Trophoblast cell (in vitro differentiated cells and primary cell): ENCODE measurements around the gene DHRS7.

Experiments
- DNase-seq, 2 donors: peaks; one replicate each; pipeline ENCODE4 v3.0.0-alpha.2; 2016
- H2AFZ ChIP-seq: 2 replicates; pipeline ENCODE4 v1.6.1; 2013; ENCODE audit warnings: low read length, moderate library complexity, mild to moderate bottlenecking; ENCODE audit not compliant: insufficient read depth, poor library complexity
- H2AK5ac ChIP-seq: 2 replicates; pipeline ENCODE4 v1.6.1; 2013; ENCODE audit warnings: mild to moderate bottlenecking, low read length
- H2BK120ac ChIP-seq: 2 replicates; pipeline ENCODE4 v1.6.1; 2013; ENCODE audit warnings: low read length, mild to moderate bottlenecking, moderate library complexity; ENCODE audit not compliant: insufficient read depth, poor library complexity
- H2BK12ac ChIP-seq: 2 replicates; pipeline ENCODE4 v1.6.1; 2013; ENCODE audit warnings: mild to moderate bottlenecking, low read length, moderate library complexity
- H2BK5ac ChIP-seq: 2 replicates; pipeline ENCODE4 v1.6.1; 2013; ENCODE audit warnings: low read length, low read depth, moderate library complexity, mild to moderate bottlenecking; ENCODE audit not compliant: poor library complexity
- H3K14ac ChIP-seq: 2 replicates; pipeline ENCODE4 v1.6.1; 2013; ENCODE audit warnings: mild to moderate bottlenecking, low read length
- H3K18ac ChIP-seq: 2 replicates; pipeline ENCODE4 v1.6.1; 2013; ENCODE audit warnings: mild to moderate bottlenecking, low read length
- H3K23ac ChIP-seq: 2 replicates; pipeline ENCODE4 v1.6.1; 2013; ENCODE audit warnings: low read length
- H3K27ac ChIP-seq: 2 replicates; pipeline ENCODE4 v1.5.1; 2013; ENCODE audit warnings: low read depth, mild to moderate bottlenecking, inconsistent platforms, low read length, moderate library complexity
- H3K27me3 ChIP-seq: 2 replicates; pipeline ENCODE4 v1.6.1; 2013; ENCODE audit warnings: inconsistent platforms, mild to moderate bottlenecking, low read length, moderate library complexity; ENCODE audit not compliant: insufficient read depth
- H3K36me3 ChIP-seq, 2 experiments: 1 replicate in 1 of 2; 2 replicates in 1 of 2; pipeline ENCODE4 v1.6.1; 2013; ENCODE audit warnings: low read length in 2 of 2, mild to moderate bottlenecking in 2 of 2, moderate library complexity in 1 of 2; ENCODE audit not compliant: insufficient read depth in 2 of 2, control insufficient read depth in 1 of 2
- H3K4ac ChIP-seq: 2 replicates; pipeline ENCODE4 v1.6.1; 2013; ENCODE audit warnings: low read depth, mild to moderate bottlenecking, low read length, moderate library complexity
- H3K4me1 ChIP-seq, 2 experiments: 1 replicate in 1 of 2; 2 replicates in 1 of 2; pipeline ENCODE4 v1.6.1; 2013; ENCODE audit warnings: low read length in 2 of 2, mild to moderate bottlenecking in 2 of 2, moderate library complexity in 1 of 2; ENCODE audit not compliant: insufficient read depth in 2 of 2, control insufficient read depth in 1 of 2
- H3K4me2 ChIP-seq: 2 replicates; pipeline ENCODE4 v1.6.1; 2013; ENCODE audit warnings: inconsistent platforms, mild to moderate bottlenecking, low read length, moderate library complexity
- H3K4me3 ChIP-seq: 2 replicates; pipeline ENCODE4 v1.5.1; 2013; ENCODE audit warnings: mild to moderate bottlenecking, low read depth, low read length, inconsistent platforms
- H3K79me1 ChIP-seq: one replicate; pipeline ENCODE4 v1.6.1; 2013; ENCODE audit warnings: low read length
- H3K79me2 ChIP-seq: 2 replicates; pipeline ENCODE4 v1.6.1; 2013; ENCODE audit warnings: low read length, mild to moderate bottlenecking; ENCODE audit not compliant: control insufficient read depth, insufficient read depth, poor library complexity
- H3K9ac ChIP-seq: 2 replicates; pipeline ENCODE4 v1.6.1; 2013; ENCODE audit warnings: mild to moderate bottlenecking, low read length
- H3K9me3 ChIP-seq: 2 replicates; pipeline ENCODE4 v1.6.1; 2013; ENCODE audit warnings: low read depth, mild to moderate bottlenecking, control low read depth, inconsistent platforms, low read length; ENCODE audit not compliant: insufficient read depth
- H4K12ac ChIP-seq: 2 replicates; pipeline ENCODE4 v1.6.1; 2013; ENCODE audit warnings: low read depth, mild to moderate bottlenecking, low read length, moderate library complexity
- H4K8ac ChIP-seq: 2 replicates; pipeline ENCODE4 v1.6.1; 2013; ENCODE audit warnings: low read depth, mild to moderate bottlenecking, low read length, moderate library complexity
- H4K91ac ChIP-seq: one replicate; pipeline ENCODE4 v1.6.1; 2013; ENCODE audit warnings: low read depth, mild to moderate bottlenecking, low read length, moderate library complexity
- WGBS: extraction: QIAGEN DNeasy Blood & Tissue Kit; methylation state at CpG from one replicate; pipeline ENCODE4 v1.1.7; 2013; ENCODE audit warnings: missing lambda C conversion rate; ENCODE audit not compliant: insufficient read length, insufficient coverage; ENCODE audit errors: extremely low coverage; 5-methylcytosine and 5-hydroxymethylcytosine counted together

Gene DHRS7

DNA sequence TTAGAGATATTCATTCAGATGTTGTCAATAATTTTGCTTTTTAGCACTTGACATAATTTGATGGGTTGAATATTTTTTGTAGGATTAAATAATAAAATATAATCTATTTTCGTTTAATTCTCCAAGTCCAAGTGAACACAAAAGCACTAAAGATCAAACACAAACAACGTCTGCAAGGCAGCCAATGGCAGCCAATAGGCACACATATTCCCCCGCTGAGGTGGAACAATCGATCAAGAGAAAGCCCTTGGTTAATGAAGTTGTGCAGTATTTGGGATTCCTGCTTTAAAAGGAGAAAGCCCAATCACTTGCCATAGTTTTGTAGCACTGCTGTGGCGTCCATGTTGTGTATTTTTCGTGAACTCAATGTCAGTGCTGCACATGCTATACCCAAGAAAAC lies 1.5 kb downstream of the DHRS7 start:
- no peak overlapping the region for H4K8ac ChIP-seq
- no peak overlapping the region for H3K18ac ChIP-seq
- H2BK12ac ChIP-seq = no peak overlapping the region
- H3K4me3 ChIP-seq = no peak overlapping the region
- H2AFZ ChIP-seq = no peak overlapping the region
- no peak overlapping the region for H4K12ac ChIP-seq
- no peak overlapping the region for H3K27ac ChIP-seq
- no peaks in the 10 kb centered on the region for H3K27me3 ChIP-seq
- no peaks in the 10 kb centered on the region for H3K9me3 ChIP-seq
- H2AK5ac ChIP-seq = no peak overlapping the region
- peaks cover 6% of the 10 kb centered on the region for H3K79me1 ChIP-seq
- DNase-seq = no peak
- H2BK120ac ChIP-seq = no peak overlapping the region
- peaks cover 8% of the 10 kb centered on the region for H3K79me2 ChIP-seq
- H3K36me3 ChIP-seq = peaks cover 0 to 7% of the 10 kb centered on the region in 2 experiments
- H2BK5ac ChIP-seq = no peak overlapping the region
- H3K14ac ChIP-seq = no peak overlapping the region
- no CpG with 5 or more reads among the region's 6 CpGs for WGBS
- H3K4me2 ChIP-seq = no peak overlapping the region
- H3K23ac ChIP-seq = no peak overlapping the region
- H3K9ac ChIP-seq = no peak overlapping the region
- H3K4me1 ChIP-seq = peaks cover 0 to 2% of the 10 kb centered on the region in 2 experiments
- no peak overlapping the region for H3K4ac ChIP-seq
- H4K91ac ChIP-seq = no peak overlapping the region

DNA sequence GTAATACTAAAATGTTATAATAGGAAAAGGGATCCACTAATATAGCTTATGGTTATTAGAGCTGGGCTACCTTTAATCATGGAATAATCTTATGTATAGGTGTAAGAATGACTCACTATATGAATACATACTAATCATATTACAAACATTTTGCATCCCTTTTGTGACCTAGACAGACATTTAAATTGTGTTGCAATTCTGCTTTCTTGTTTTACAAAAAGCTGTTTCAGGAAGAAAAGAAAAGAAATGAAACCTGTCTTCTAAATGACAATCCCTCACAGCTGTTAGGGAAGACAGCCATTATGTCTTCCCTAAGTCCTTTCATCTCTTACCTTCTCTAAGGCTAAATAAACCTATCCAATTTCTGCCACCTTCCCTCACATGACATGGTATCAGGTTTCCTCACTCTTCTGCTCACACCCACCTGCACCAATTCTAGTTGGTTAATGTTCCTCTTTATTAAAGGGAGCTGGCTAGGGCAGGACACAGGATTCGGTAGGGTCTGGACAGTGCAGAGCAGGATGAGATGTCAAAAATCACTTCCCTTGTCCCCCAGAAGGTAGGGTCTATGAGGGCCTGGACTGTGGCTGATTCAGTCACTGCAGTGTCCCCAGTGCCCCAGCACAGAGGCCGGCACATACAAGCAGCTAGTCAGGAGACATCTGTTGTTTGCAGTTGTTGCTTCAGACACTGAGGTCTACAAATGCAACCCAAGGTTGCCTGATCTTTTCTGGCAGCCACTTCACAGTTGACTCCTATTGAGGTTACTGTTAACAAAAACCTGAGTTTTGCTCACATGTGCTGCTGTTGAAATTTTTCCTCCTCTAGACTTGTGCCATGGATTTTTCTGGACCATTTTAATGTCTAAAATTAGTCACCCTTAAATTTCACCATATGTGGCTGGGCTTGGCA lies 3.7 kb downstream of the DHRS7 start:
- Histone ChIP-seq H3K4me3 (no peak overlapping the region), H3K18ac (no peak overlapping the region), H3K36me3 (peaks cover 0 to 7% of the 10 kb centered on the region in 2 experiments), H2BK120ac (no peak overlapping the region), H4K91ac (no peak overlapping the region), H3K9ac (no peak overlapping the region), H3K4ac (no peak overlapping the region), H3K27ac (no peak overlapping the region), H3K14ac (no peak overlapping the region), H3K9me3 (no peaks in the 10 kb centered on the region), H3K4me2 (no peak overlapping the region), H2BK12ac (no peak overlapping the region), H2BK5ac (no peak overlapping the region), H3K23ac (no peak overlapping the region), H4K12ac (no peak overlapping the region), H2AFZ (no peak overlapping the region), H3K79me2 (peaks cover 8% of the 10 kb centered on the region), H3K27me3 (no peaks in the 10 kb centered on the region), H2AK5ac (no peak overlapping the region), H4K8ac (no peak overlapping the region), H3K79me1 (peaks cover 6% of the 10 kb centered on the region), H3K4me1 (peaks cover 0 to 2% of the 10 kb centered on the region in 2 experiments)
- no peak for DNase-seq
- whole genome bisulfite sequencing = no CpG with 5 or more reads among the region's 2 CpGs

DNA sequence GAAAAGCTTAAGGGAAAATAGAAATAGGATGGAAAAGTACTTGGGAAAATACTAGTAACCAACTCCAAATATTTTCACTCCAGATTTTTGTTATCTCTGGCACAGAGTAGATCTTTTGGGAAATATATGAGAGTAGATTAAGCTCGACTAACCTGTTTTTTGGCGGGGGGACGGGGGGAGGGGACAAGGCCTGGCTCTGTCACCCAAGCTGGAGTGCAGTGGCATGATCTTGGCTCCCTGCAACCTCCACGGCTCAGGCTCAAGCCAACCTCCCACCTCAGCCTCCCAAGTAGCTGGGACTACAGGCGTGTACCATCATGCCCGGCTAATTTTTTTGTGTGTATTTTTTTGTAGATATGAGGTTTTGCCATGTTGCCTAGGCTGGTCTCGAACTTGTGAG lies 4.8 kb downstream of the DHRS7 start:
- no peak overlapping the region for H2AK5ac ChIP-seq
- no peak overlapping the region for H2BK120ac ChIP-seq
- H3K9ac ChIP-seq = no peak overlapping the region
- no peak overlapping the region for H4K12ac ChIP-seq
- WGBS = no CpG with 5 or more reads among the region's 7 CpGs
- no peak overlapping the region for H2BK5ac ChIP-seq
- no peaks in the 10 kb centered on the region for H3K4me1 ChIP-seq
- no peak overlapping the region for H2AFZ ChIP-seq
- peaks cover 0 to 8% of the 10 kb centered on the region in 2 experiments for H3K36me3 ChIP-seq
- H3K9me3 ChIP-seq = no peaks in the 10 kb centered on the region
- no peak overlapping the region for H3K18ac ChIP-seq
- H4K8ac ChIP-seq = no peak overlapping the region
- DNase-seq = no peak
- H3K23ac ChIP-seq = no peak overlapping the region
- no peak overlapping the region for H4K91ac ChIP-seq
- peaks cover 6% of the 10 kb centered on the region for H3K79me1 ChIP-seq
- peaks cover 8% of the 10 kb centered on the region for H3K79me2 ChIP-seq
- H3K27me3 ChIP-seq = no peaks in the 10 kb centered on the region
- H3K27ac ChIP-seq = no peak overlapping the region
- H3K4ac ChIP-seq = no peak overlapping the region
- H3K4me3 ChIP-seq = no peak overlapping the region
- H2BK12ac ChIP-seq = no peak overlapping the region
- no peak overlapping the region for H3K4me2 ChIP-seq
- H3K14ac ChIP-seq = no peak overlapping the region

DNA sequence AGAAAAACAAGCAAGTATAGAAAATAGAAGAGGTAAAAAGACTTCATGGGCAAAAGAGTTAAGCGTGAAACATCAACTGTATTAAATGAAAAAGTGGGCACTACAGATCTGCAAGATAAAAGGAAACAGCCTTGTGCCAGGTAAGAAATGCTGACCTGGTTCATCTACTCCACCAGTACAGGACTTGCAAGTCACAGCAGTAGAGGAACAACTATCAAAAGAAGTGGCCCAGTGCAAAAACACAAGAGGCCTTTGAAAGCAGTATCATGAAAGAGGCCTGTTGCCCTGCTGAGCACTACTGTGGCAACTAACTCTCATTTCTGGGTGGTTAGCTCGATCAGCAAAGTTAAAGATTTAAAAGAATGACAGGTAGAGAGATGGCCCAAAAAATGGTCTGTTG lies 10.5 kb downstream of the DHRS7 start:
- H2BK12ac ChIP-seq = no peak overlapping the region
- no peak for DNase-seq
- H2AK5ac ChIP-seq = no peak overlapping the region
- no peak overlapping the region for H3K23ac ChIP-seq
- H3K79me1 ChIP-seq = no peaks in the 10 kb centered on the region
- no peak overlapping the region for H4K12ac ChIP-seq
- H3K9ac ChIP-seq = no peak overlapping the region
- H3K4ac ChIP-seq = no peak overlapping the region
- no peak overlapping the region for H3K14ac ChIP-seq
- H3K18ac ChIP-seq = no peak overlapping the region
- no peaks in the 10 kb centered on the region for H3K9me3 ChIP-seq
- peaks cover 1% of the 10 kb centered on the region for H3K79me2 ChIP-seq
- no peak overlapping the region for H3K4me2 ChIP-seq
- no peak overlapping the region for H3K27ac ChIP-seq
- no peak overlapping the region for H2AFZ ChIP-seq
- no CpG with 5 or more reads among the region's 2 CpGs for WGBS
- H2BK5ac ChIP-seq = no peak overlapping the region
- H4K8ac ChIP-seq = no peak overlapping the region
- H3K4me3 ChIP-seq = no peak overlapping the region
- peaks cover 6 to 8% of the 10 kb centered on the region in 2 experiments for H3K4me1 ChIP-seq
- no peak overlapping the region for H2BK120ac ChIP-seq
- H3K27me3 ChIP-seq = no peaks in the 10 kb centered on the region
- no peak overlapping the region for H4K91ac ChIP-seq
- peaks cover 3 to 9% of the 10 kb centered on the region in 2 experiments for H3K36me3 ChIP-seq
